Stimulated activated CD4-positive, alpha-beta T cell treated with anti-CD3 and anti-CD28 coated beads, Interleukin-4, amount 100 ng/mL, for 24 hours (primary cell): Measurements from ENCODE around the gene HNF1B.

Source experiments
- DNase-seq: peaks from one replicate; pipeline ENCODE4 v3.0.0-alpha.2; 2020

Gene HNF1B

DNA sequence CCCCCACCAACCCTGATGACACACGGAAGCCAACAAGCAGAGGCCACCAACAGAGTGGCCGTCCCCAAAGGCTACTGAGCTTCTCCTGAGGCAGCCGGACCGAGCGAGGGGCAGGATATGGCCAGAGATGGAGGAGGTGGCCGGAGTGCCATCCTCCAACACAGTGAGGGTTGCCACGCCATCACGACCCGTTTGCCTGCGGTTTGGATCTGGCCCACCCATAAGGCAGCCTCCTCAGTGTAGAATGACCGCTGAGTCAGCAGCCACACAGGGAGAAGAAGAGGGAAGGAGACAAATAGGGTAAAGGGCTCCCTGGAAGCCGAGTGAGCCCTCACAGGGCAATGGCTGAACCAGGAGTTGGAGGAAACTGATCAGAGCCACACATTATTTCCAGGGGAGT is 13.8 kb downstream of the HNF1B start:
- no peak for DNase-seq

DNA sequence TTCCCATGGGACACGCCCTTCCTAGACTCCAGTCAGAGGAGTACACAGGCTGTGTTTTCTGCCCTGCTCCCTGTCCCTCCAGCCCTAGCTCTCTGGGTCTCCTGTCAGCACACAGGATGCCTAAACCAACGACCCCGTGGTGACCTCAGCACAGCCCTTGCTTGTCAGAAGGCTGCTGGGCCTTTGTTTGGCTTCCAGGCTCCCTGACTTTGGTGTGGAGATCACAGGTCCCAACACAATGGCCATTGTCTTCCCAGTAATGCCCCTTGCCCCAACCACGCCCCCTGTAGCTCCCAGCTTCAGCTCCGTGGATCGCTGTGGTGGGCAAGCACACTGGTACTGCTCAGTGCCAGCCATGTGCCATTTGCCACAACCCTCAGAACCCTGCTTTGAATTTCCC is 15.0 kb downstream of the HNF1B start:
- no peak for DNase-seq

GRCh38 chr17:37726891-37727675 is 17.8 kb downstream of the HNF1B start:
- no peak for DNase-seq

GRCh38 chr17:37726248-37726647 is 18.6 kb downstream of the HNF1B start:
- no peak for DNase-seq

- DNase-seq: no peak
These were observed 19.2 kb downstream of the HNF1B start for GRCh38 chr17:37725601-37726146.

GRCh38 chr17:37725021-37725595 is 19.8 kb downstream of the HNF1B start:
- DNase-seq: no peak

DNA sequence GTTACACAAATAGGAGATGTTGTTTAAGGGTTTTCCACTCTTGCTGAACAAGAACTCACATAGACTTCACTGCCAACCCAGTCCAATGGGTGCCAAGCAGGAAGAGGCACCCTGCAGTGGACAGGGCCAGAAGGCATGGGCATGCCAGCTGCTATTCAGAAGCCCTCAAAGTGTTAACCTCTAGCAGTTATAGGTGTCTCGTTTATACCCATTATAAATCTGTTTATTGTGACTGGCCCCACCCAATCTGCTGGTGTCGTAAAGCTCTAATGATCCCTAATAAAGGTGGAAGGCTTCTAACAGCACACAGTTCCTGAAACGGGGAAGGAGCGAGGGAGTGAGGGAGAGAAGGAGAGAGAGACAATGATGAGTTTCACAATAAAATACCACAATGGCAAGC is 23.9 kb downstream of the HNF1B start:
- DNase-seq: no peak

DNA sequence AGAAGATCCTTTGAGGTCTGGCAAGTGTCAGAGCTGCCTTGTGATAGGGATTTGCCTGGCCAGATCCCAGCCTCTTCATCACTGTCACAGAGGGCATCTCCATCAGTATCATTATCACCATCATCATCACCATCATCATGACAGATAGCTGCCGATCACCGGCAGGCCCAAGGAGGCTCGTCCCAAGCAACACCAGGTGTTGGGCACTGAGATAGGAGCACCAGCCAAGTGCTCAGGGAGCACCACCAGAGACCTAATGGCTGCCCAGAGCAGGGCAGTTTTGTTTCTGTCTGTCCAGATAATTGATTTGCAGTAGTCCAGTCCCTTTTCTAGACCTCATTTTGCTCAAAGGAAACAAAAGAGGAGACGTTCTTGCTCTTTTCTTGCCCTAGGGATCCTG is 25.0 kb downstream of the HNF1B start:
- no peak for DNase-seq

DNA sequence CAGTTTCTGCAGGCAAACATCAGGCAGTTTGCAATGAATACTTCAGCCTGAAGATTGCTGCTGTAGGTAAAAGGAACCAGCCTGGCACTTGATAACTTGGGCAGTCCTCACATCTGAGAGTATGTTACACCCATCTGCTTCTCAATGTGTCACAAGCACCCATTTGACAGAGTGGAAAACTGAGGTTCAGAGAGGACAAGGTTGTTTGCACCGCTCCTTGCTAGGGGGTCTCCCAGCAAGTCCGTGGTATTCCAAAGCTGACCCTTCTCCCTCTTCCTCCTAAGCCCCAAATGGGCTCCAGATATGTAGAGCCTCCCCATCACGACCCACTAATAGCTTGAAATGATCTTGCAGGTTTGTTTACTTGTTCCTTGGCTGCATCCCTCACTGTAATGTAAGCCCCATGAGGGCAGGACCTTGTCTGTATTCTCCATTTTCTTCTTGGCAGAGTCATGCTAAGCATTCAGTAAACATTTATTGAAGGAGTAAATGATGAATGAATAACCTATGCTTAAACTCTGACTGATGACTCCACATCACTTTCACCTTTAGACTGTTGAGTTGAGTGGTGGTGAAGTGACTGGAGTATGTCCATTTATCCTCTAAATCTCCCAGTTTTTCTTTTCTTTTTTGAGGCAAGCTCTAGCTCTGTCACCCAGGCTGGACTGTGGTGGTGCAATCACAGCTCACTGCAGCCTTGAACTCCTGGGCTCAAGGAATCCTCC is 26.4 kb downstream of the HNF1B start:
- DNase-seq: no peak

GRCh38 chr17:37717627-37718323 is 27.1 kb downstream of the HNF1B start:
- DNase-seq: no peak

GRCh38 chr17:37714897-37715296 is 30.0 kb downstream of the HNF1B start:
- DNase-seq: no peak

DNA sequence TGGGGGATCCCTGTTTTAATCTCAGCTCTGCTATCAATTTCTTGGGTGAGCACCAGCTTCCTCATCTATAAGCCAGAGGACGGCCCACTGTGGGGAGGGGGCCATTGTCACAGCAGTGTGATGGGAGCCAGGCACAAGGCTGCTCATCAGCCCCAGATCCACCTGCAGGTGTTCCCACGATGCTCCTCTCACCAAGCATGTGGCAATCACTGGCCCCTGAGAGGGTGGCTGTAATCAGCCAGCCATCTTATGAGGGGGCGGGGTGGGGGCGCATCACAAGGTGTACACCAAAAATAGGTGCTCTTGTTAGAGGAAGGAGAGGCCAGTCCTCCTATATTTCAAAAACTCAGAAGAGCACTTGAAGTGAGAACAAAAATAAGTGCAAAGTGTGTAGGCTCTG is 31.2 kb downstream of the HNF1B start:
- DNase-seq: no peak

- DNase-seq: no peak
These were observed 31.8 kb downstream of the HNF1B start for GRCh38 chr17:37713028-37713431.

- no peak for DNase-seq
These were observed 33.7 kb downstream of the HNF1B start for GRCh38 chr17:37711113-37711512.

DNA sequence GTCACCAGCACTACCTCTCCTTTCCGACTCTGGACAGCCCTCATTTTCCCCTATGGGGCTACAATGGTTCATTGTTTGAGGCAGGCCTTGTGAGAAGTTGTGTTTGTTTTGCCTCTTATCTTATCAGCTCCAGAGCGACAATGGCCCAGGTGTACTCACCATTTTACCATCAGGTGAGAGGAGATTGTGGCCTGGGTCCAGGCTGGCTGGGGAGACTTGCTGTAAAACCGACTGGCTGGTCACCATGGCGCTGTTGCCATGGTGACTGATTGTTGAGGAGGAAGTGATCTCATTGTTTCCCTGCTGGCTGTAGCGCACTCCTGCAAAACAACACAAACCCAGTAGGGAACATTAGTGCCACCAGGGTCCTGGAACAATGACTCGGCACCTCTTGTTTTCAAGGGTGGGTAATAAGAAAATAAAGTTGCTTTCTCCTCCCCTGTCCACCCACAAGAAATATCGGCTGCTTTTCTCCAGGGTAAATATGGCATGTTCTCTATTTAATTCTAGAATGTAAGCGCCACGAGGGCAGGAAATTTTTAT is 34.4 kb downstream of the HNF1B start:
- DNase-seq: no peak

DNA sequence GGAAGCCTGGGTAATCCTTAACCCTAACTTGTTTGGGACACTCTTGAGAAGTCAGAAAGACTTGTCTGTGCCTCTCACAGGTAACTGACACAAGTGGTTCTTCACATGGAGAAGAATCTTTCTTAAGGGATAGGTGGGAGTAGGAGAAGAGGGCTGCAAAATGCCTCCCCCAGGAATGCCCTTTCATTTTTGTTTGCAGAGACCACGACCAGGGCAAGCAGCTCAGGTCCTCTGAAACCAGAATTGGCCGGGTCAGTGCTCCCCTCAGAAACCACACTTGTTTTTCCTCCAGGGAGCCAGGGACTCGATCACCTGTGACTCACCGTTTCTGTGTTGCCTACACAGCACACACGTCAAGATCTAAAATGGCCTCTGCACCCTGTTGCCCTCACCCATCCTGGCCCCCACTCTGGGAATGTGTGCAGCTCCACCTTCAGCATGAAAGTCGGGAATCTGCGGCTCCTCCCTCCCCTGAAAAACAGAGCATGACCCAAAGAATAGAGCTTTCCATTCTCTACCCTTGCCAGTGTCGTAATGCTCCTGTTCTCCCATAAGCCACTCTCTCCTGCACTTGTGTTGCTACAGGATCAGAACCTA is 36.1 kb downstream of the HNF1B start:
- no peak for DNase-seq

- no peak for DNase-seq
These were observed 36.7 kb downstream of the HNF1B start for GRCh38 chr17:37708008-37708615.

DNA sequence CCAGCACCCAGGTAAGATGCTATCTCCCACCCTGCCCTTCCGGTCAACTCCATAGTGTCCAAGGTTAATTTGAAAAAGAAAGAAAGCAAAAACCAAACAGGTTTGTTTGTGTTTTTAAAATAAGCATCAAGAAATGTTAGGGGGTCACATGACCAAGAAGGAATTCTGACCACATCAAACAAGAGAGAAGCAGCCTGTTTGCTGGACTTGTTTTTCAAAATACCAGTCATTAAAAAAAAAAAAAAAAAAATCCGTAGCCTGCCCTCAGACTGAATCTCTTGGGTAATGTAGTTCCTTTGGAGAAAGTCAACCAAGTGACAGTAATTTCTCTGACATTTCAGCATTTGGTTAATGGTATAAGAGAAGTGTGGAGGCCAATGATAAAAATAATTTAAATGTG is 38.4 kb downstream of the HNF1B start:
- no peak for DNase-seq

DNA sequence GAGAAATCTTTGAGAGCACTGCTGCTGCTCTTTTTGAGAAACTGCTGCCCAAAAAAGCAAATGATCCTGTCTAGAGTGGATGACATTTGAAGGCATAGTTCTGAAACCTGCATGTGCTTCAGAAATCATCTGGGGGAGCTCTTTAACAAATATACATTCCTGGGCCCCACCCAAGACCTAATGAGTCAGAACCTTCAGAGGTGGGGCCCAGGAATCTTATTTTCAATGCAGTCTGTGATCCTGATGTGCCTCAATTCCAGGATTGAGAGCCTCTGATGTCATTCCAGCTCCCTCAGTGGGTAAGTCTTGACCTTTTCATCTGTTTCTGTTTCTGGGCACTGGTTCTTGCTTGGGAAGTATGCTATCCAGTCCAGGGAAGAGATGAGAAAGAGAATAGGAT is 42.3 kb downstream of the HNF1B start:
- no peak for DNase-seq

DNA sequence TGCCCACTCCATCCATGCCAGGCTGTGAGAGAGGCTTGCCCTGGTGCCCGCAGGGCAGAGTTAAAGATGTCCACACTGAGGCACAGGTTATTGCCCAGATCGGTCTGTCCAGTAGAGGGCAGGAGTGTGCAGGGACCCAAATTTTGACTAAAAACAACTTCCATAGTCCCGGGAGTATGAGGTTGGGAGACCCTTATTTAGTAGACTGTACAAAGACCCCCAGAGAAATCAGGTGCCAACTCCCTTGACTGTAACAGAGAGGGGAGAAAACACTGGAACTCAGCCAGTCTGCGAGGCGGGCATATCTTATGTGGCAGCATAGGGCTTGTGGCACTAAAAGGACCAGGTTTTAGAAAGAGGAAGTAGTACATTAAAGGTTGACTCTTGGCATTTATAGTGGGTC is 43.4 kb downstream of the HNF1B start:
- peak; percentile 46 for DNase-seq

GRCh38 chr17:37700881-37701280 is 44.0 kb downstream of the HNF1B start:
- no peak for DNase-seq
